CD4-positive, alpha-beta T cell treated with Interleukin-4 for 4 hours (primary cell): Measurements from ENCODE around the gene MRPL27.
"Not testable (repeated sequence)": the region's sequence is repeated elsewhere in the genome, so short reads cannot be mapped to it uniquely, and the experiment has no call there.

Experiments
- DNase-seq: peaks from one replicate; pipeline ENCODE4 v3.0.0-alpha.2; 2020

MRPL27 gene

DNA sequence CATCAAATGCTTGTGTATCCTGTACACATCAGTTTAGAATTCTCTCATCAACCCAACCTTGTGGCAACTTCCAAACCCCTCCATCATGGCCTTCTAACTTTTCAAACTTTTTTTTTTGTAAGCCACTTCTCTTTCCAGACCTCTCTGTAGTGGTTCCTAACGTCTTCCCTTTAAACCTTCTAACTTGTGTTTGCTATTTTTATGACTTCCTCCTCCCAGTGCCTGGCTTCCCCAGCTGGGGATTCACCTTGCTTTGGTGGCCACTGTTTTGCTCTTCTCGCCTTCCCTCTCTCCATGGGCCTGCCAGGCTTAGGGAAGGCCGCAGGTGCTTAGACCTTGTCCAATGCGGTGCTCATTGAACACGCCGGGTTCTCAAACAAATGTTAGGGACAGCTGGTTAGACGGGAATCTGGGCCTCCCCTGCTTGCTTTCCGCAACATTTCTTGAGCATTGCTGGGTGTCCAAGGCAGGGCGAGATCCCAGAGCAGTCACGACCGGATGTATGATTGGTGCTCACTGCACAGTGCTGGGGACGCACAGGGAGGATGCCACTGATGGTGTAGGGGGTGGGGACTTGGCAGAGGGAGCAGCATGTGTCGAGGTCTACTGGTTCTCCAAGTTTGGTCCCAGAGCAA, 28.1 kb downstream of the MRPL27 start:
- DNase-seq: no peak

DNA sequence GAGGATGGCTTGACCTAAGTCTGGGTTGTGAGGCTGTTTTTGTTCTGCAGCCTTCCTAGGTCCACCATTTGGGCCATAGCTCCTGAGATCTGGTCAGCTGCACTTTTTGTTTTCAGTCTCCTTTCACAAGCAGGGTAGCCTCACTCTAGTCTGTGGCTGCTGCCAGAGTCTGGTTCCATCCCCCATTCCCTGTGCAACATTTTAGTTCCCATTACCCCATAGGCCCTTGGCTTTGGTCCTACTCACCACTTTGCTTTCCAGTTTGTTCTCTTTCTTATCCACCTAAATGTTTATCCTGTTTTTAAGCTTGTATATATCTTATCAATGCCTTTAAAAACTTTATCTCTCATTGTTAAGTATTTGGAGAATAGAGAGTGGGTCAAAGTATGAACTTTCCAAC, 33.6 kb downstream of the MRPL27 start:
- no peak for DNase-seq

DNA sequence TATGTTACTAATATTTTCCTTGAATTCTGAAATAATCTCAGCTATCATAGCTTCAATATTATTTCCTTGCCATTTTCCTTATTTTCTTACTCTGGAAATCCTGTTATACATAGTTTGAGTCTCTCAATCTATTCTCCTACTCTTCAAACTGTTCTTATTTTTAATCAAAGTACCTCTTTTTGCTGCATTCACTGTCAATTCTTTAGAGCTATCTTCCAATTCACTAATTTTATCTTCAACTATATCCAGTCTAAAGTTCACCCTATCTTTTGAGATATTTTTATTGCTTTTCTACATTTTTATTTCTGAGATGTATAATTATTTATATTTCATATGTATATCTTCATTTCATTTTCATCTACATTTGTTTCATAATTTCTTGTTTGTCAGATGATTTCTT, 34.3 kb downstream of the MRPL27 start:
- no peak for DNase-seq

DNA sequence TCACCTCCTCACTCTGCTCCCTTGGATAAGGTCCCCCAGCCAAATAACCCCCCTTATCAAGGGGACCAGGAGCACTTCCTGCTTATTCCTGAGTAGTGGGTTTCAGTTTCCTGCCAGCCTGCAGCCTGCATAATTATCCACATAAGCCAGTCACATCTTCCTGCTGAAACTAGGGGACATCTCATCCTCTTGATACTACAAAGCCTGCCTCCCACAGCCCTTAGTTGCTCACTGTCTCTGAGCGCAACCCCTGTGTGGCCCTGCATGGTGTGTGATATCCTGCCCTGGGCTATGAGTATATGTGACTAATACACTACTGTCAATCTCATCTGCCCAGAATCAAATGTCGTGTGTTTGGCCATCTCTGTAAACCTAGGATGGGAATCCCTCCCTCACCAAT, 35.0 kb downstream of the MRPL27 start:
- no peak for DNase-seq

DNA sequence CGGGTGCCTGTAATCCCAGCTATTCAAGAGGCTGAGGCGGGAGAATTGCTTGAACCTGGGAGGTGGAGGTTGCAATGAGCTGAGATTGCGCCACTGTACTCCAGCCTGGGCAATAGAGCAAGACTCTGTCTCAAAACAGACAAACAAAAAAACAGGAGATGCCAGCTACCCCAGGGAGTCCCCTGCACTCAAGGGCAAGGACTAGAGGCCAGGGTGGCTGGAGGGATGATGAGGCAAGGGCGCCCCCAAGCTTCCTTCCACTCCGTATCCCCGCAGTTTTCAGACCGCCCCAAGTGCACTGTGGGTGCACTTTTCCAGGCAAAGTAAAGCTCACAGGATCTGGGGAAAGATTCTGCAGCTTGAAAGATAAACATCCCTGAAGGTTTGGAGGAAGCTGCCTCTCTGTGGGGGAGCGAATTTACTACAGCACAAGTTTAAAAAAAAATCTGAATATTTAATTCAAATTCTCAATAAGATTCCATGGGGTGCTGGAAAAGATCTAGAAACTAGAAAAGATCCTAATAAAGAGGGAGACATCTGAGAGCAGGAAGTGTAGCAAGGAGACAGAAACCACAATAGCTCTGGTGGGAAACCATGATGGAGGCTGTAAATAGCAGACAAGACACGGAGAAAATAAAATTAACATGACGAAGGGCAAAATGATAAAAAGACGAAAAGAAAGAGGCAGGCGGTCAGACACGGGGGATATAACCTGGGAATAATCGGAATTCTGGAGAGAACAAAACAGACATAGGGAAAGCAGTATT, 39.5 kb downstream of the MRPL27 start:
- DNase-seq: not testable (repeated sequence)

DNA sequence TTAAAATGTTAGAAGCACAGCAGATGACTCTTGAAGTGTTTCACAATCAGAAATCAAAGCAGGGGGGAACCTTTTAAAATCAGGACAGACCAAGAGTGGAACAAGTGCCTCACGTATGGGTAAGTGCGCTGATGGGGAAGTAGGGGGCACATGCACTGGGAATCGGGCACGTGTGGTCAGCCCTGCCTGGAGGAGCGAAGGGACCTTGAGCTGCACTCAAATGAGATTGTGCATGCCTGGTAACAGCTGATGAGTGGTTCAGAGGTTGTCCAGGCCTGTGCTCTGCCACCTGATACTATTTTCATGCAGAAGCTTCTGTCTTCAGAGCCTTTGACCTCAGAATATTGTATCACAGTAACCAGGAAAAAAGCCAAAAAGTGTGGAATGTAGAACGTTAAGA, 40.8 kb downstream of the MRPL27 start:
- DNase-seq: no peak

DNA sequence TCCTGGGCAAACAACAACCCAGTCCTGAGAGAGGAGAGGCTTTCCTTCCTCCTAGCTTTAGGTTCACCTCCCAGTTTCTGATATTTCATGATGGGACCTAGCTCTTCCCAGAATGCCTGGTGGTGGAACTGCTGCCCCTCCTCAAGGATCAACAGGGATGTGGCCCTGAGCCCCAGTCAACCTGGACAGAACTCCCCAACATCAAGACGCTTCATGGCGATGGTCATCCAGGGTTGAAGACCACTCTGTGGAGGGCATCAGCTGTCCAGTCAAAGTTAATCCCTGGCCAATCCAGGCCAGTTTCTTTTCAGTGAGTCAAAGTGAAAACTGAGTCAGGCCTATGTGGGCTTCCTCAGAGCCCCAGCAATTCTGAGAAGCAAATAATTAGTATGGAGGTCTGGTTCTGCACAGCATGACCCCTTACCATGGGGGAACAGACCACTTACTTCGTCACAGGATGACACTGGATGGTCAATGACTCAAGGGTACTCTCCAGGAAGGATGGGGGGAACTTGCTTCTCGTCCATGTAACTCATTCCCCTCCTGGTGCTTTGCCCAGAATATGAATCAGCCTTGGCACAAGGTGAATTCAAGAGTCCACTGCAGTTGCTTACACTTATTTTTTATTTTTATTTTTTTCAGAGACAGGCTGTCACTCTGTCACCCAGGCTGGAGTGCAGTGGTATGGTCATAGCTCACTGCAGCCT, 41.7 kb downstream of the MRPL27 start:
- DNase-seq: no peak

DNA sequence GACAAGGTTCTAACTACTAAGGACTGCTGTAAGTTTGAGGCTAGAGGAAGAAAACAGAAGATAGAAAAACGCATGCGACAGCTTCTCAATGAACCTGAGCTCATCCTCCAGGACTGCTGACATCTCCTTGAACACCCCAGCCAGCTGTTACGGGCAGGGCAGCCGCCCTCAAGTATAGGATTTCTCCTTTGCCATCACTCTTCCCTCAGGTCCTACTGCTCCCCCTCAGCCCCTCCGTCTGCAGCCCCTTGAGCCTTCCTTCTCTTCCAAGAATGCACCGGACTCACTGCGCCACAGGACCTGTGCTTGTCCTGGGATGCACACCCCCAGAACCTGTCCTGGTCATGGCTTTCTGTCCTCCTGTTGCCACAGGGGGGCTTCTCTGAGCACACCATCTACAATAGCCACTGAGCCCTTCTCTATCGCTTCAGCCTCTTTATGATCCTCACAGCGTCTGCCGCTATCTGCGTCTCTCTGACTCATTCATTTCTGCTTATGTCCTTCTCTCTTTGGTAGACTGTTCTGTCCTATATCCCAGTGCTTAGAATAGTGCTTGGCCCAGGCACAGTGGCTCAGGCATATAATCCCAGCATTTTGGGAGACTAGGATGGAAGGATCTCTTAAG, 42.7 kb downstream of the MRPL27 start:
- no peak for DNase-seq

DNA sequence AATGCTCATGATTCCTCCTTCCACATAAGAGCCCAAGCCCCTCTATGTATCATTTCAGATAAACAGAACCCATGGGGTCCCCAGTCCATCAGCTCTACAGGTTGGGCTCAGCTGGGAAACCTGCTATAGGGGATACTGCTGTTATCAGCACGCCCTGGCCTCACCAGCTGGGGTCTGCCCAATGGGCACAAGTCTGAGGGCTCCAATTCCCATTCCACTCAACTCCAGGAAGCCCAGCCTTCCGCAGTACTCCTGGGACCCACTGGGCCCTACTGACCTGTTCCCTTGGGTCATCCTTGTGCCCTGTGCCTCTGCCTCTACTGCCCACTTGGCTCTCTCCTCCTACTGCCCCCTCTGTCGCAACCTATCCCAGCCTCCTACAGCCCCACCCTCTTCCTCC, 43.3 kb downstream of the MRPL27 start:
- DNase-seq: no peak

DNA sequence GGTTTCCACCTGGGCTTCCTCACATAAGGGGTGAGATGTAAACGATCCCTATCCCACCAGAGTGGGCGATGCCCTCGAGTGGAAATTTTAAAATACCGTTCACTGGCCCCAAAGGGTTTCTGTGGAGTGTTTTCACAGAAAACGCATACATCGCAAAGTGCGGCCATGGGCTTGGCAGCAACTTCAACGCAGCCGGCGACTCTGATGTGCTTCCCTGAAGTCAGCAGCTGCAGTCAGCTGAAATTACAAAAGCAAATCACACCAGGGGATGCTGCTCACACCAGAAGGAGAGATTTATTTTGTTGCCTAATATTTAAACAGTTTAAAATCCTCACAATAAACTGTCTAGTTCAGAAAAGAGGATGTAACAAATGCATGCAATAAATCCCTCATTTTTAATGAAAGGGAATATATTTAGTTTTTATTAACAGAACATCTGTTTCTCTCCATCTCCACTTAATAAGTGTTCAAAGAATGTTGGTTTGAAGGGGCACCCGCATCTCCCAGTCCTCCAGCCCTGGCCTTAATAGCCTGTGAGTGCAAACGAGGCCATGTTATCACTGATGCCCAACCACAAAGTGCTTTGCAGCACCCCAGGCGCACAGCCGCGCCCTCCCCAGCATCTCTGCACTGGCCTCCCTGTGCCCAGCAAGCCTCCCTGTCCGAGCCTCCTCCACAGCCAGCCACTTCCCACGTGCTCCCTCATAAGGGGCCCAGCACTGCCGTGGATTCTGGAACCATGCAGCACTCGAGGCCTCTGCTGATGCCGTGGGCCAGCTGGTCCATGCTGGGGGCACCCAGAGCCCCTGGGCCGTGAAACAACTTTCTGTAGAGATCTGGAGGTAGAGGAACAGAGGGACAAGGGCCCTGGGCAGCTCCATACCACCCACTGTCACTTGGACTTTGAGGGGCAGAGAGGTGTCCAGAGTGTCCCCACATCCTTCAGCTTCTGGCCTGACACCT, 44.3 kb downstream of the MRPL27 start:
- no peak for DNase-seq

DNA sequence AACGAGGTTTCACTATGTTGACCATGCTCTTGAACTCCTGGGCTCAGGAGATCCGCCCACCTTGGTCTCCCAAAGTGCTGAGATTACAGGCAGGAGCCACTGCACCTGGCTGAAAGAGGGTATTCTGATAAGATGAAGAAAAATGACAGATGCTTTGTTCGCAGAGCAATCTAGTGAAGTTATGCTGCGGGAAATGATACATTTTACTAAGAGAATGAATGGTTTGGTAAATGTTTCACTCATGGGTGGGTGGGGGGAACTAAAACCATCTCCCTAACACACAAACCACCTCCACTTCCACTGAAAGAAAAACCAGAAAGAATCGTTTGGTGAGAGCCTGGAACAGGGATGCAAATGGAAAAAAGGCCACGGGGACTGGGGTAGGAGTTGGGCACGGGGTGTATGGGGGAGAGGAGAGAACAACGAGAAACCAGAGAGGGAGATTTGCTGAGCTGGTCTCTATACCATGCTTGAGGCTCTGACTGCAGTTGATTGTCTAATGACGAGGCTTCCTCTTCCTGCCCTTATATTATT, 46.1 kb downstream of the MRPL27 start:
- DNase-seq: no peak

DNA sequence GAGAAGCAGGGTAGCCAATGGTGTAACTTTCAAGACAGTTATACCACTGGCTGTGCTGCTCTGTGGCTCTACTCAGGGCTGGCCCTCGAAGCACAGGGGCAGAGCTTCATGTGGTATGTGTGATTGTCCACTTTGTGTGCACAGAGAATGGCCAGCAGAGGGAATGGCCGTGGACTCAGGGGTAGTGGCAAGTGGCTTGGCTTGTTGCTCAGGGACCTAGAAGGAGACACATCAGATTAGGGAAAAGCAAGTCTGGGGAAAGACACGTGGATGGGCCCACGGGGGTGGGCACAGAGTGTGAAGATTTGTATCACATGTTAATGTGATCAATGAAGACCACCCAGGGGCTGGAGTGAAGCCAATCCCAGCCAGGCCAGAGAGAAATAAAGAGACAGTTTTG, 47.1 kb downstream of the MRPL27 start:
- DNase-seq: no peak

DNA sequence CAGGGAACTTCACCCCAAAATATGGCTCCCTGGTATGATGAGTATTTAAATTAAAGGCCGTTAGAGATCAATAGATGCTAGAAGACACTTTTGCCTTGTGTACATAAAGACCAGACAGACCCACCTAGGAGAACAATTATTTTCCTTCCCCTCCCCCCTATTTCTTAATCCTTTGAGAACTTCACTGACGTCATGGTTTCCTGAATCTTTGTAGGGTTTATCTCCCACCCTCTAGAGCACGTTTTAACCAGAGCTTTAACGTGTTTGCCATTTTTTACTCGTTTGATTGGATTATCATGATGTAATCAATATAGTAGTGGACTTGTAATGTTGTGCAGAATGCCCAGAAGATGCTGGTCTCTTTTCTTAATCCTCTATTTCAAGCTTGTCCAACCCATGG, 49.9 kb downstream of the MRPL27 start:
- DNase-seq: no peak

DNA sequence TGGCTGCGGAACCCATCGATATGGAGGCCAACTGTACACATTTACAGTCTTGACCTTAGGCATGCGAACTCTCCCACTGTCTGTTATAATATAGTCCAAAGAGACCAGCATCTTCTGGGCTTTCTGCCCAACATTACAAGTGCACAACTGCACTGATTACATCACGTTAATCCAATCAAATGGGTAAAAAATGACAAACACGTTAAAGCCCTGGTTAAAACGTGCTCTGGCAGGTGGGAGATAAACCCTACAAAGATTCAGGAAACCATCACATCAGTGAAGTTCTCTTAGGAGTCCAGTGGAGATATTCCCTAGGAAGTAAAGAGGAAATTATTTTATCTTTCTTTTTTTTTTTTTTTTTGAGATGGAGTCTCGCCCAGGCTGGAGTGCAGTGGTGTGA, 50.7 kb downstream of the MRPL27 start:
- DNase-seq: no peak

DNA sequence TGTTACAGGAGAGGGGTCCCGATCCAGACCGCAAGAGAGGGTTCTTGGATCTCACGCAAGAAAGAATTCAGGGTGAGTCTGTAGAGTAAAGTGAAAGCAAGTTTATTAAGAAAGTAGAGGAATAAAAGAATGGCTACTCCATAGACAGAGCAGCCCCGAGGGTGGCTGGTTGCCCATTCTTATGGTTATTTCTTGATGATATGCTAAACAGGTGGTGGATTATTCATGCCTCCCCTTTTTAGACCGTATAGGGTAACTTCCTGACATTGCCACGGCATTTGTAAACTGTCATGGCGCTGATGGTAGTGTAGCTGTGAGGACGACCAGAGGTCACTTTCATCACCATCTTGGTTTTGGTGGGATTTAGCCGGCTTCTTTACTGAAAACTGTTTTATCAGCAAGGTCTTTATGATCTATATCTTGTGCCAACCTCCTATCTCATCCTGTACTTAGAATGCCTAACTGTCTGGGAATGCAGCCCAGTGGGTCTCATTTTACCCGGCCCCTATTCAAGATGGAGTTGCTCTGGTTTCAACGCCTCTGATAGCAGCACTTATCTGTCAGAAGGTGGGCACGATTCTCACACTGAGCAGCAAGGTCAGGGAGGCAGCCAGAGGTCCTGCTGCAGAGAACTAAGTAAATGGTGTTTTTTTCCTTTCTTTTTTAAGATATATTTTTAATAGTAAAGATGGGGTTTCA, 53.5 kb downstream of the MRPL27 start:
- no peak for DNase-seq

DNA sequence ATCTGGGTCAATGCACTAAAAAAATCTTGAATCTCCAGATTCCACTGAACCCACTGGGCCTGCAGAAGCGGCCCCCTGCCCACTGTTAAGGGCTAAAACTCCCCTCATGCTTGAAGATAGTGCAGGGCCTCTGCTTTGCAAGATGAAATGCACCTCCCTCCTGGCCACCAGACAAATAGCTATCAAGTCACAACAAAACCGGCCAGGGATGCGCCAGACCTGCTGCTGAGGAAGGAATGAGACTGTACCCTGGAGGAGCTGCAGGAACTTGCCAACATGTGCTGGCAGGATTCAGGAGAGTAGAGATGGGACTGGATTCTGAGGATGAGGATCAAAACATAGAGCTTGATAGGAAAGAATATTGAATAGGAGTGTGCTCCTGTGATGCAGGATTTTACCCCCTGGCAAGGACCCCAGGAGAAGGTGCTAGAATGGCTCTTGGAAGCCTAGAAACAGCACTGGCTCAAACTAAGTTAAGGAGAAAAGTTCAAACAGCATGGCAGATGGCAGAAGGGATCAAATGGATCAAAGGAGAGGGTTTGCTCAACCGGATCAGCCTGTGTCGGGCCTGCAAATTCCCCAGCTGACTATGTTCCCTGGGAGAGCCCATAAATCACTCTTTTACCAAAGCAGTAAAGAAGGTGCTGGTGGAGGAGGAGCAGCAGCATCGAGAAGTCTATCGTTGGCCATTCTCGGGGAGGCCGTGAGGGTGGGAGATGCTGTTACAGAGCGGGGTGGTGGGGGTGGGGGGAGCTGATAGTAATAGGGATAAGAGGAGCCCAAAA, 54.3 kb downstream of the MRPL27 start:
- no peak for DNase-seq
